Measurements from ENCODE around the gene OR10C1.

DNA sequence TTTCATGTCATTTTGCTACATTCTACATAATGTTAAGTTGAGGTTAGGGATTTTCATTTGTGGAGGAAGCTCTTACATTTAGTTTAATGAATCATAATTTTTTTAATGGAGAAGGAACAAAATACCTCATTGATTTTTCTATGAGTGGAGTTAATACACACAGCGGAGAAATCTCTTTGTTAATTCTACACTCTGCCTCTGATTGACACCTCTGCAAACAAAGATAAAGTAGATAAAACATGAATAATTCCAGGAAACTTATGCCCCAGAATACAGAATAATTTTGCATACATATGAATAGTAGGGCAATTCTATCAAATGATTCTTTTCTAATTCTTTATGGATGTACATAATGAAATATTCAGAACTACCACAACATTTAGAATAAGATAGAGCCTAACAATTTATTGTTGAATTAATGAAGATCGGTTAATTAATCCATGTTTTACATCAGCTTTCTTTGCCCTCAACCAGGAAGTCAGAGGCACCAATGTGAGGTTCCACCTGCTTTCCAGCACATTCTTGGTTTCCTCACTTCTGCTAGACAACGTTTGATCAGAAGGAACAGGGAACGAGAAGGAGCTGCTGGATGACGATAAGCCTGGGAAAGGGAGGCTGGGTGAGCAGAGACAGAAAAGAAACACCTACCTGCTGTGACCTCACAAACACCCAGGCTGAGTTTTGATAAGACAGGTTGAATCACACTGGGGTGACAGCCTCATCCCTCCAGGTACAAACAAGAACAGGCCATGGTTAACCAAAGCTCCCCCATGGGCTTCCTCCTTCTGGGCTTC is 22.1 kb downstream of the OR10C1 start:
- TF ChIP-seq, protein P1, sequence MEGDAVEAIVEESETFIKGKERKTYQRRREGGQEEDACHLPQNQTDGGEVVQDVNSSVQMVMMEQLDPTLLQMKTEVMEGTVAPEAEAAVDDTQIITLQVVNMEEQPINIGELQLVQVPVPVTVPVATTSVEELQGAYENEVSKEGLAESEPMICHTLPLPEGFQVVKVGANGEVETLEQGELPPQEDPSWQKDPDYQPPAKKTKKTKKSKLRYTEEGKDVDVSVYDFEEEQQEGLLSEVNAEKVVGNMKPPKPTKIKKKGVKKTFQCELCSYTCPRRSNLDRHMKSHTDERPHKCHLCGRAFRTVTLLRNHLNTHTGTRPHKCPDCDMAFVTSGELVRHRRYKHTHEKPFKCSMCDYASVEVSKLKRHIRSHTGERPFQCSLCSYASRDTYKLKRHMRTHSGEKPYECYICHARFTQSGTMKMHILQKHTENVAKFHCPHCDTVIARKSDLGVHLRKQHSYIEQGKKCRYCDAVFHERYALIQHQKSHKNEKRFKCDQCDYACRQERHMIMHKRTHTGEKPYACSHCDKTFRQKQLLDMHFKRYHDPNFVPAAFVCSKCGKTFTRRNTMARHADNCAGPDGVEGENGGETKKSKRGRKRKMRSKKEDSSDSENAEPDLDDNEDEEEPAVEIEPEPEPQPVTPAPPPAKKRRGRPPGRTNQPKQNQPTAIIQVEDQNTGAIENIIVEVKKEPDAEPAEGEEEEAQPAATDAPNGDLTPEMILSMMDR (conservative IDR thresholded peaks at IDR 0.05; ENCODE audit: low read length), result no peak
- TF ChIP-seq EZH2phosphoT487 (IDR thresholded peaks at IDR 0.05; ENCODE audit: borderline replicate concordance), result no peak
